Suppressor macrophage treated with lipopolysaccharide for 4 hours (primary cell): ENCODE measurements around the gene TLE3.
A peak's percentile ranks its signal among the peaks of the same experiment; 100 is the strongest.

ENCODE experiments used
- DNase-seq: peaks from one replicate; pipeline ENCODE4 v3.0.0-alpha.2; 2020

TLE3 gene

DNA sequence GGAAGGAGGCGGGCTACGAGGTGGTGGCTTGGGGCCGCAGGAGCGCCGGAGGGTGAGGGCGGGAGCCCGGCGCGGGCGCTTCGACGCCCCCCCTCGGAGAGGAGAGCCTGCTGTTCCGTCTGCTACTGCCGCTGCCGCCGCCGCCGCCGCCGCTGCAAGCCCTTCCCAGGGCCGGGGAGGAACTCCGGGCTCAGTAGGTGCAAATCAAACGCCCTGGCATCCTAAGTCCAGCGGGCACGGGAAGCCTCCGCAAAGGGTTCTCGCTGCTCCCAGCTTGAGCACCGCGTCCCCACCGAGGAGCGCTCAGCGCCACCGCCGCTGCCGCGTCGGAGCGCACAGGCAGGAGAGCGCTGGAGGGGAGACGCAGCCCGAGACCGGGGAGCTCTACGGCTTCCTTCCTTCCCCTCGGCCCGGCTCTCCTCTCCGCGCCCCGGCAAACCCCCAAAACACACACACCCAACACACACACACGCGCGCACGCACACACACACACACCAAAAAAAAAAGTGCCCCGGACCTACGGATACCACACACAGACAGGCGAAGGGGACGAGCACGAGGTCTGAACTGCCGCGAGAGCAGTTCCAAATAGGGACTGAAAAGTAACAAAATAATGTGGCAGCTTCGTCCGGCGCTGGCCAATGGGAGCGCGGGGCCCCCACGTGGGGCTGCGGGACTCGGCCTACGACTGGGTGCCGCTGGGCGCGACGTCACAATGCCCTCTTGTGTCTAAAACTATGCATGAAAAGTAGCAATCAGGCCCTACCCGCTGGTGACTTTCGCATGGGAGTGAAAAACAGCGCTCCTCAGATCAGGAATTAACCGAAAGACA, at the start of gene TLE3:
Gene TLE3, minus strand, starts transcription at position 597 of the 832 bp plus-strand sequence. CDS start 1,119 bp downstream, outside the sequence.
- peak; percentile 99 for DNase-seq

- peak; percentile 48 for DNase-seq
Observed at GRCh38 chr15:70147178-70147760, 49.6 kb upstream of the TLE3 start.

DNA sequence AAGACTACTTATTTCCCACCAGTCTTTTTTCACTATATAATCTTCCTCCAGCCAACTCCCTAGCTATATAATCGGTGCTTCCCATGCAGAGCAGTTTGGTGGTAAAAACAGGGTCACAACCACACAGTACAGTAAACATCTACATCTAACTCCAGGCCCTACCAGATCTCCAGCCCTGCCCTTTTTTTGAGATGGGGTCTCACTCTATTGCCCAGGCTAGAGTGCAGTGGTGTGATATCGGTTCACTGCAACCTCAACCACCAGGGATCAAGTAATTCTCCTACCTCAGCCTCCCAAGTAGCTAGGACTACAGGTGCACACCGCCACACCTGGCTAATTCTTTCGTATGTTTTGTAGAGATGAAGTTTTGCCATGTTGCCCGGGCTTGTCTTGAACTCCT, 49.1 kb upstream of the TLE3 start:
- no peak for DNase-seq

DNA sequence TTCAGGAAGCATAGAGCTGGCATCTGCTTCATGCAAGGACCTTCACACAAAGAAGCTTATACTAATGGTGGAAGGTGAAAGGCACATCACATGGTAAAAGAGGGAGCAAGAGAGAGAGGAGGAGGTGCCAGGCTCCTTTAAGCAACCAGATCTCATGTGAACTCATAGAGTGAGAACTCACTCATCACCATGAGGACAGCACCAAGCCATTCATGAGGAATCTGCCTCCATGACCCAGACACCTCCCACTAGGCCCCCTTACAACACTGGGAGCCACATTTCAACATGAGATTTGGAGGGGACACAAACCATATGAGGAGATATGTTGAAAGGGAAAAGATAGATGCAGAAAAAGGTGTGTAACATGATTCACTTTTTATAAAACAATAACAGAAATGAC, 48.4 kb upstream of the TLE3 start:
- DNase-seq: peak; percentile 32

DNA sequence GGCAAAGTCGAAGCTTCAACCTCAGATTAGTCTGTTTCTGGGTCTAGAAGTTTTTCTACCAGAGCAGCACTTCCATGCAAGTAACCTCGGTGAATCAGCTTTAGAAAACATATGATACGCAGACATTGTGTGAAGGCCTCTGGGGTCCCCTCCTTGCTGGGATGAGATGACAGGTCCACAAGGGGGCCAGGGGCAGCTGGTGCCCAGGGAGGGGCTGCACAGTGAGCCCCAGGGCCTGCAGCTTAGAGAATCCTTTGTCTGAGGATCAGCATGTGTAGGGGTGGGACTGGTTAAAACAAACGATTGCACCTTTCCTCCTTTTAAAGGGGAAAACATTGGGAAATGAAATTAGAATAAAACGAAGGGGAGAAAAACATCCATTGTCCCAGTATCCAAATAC, 47.5 kb upstream of the TLE3 start:
- DNase-seq: no peak

GRCh38 chr15:70142322-70143191, 44.8 kb upstream of the TLE3 start:
- peak; percentile 95 for DNase-seq

DNA sequence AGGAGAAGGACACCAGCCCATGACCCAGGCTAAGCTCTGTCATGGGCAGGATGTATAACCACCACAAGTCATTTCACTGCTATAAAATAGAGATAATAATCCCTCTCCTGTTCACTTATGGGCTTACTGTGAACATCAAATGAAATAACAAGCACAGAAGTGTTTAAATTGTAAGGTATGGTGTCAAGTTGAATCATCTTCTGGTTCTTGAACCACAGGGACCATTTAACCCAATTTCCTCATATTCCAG, 44.3 kb upstream of the TLE3 start:
- no peak for DNase-seq

DNA sequence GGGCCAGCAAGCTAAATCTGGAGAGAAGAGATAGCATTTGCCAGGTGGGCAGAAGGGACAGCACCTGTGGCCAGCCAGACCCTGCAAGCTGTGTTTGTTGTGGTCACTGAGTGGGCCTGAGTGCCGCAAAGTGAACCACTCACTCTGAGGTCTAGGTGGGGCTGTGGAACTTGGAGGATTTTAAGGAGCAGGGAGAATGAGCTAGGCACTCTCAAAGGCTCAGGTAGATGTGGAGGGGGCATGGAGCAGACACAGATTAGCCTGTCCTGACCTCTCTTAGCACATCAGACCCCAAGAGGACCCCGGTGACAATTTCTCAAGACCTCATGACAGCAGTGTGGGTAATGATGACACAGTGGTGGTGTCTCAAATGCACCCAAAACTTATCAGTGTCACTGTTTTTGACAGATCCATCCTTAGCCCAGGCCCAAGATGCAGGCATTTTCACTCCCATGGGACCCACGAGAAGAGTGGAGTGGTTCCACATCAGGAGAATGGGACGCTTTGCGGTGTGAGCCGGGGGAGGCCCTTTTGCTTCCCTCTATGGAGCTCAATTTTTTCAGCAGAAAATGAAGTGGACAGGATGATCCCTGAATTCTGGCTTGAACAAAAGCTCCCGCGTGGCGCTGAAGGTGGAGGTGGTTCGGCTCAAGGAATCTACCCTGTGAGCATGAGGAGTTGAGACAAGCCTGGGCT, 43.8 kb upstream of the TLE3 start:
- DNase-seq: peak; percentile 59

DNA sequence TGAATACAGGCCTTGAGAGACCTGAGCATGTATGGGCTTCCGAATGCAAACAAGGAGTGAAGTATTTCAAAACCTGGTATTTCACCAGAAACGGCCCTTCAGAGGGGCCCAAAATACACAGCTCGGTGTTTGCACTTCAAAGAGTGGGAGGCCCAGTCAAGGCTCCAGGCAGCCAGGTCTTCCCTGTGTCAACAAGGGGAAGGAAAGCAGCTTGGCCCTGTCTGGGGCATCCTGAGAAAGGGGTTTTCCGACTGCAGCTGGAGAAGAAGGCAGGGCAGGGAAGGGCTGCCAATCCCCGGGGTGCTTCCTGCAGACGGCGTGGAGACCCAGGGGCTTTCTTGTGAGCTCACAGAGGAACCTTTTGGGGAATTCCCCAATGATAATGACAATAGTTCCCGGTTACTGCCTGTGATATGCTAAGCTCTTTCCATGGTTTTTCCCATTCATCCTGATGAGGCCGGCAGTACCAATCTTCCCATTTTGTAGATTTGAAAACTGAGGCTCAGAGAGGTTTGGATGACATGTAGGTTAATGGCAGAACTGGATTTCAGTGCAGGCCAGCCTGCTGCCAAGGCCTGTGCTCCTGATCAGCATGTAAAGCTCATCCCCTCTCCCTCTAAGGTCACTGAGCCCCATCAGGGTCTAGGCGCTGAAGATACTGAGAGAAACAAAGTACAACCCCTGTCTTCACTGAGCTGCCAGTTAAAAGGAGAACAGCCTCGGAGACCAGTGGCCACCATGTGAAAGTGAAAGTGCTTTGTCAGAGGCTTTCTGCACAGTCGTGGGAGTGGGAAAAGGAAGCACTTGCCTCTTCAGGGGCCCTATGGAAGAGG, 43.0 kb upstream of the TLE3 start:
- DNase-seq: peak; percentile 94

DNA sequence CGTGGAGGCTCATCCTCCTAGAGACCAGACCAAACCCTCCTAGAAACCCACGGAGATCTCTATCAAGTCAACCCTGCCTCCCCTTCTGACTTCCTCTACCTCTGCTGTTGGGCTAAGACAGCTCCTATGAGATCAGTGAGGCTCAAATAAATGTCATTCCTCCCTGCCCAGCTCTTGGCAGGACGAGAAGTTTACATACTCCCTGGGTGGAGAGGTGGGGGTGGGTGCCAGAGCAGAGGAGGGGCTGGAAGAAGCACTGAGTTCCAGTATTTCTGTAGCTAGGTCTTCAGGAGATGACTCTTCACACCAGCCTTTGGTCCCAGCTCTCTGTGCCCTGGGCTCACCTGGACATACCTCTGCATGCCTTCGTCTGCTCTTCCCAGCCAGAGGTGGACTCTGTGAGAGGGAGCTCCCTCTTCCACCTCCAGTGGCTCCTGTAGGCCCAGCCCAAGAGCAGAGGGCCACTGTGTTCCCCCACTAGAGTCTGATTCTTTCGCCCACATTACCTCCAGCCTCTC, 42.4 kb upstream of the TLE3 start:
- DNase-seq: no peak

DNA sequence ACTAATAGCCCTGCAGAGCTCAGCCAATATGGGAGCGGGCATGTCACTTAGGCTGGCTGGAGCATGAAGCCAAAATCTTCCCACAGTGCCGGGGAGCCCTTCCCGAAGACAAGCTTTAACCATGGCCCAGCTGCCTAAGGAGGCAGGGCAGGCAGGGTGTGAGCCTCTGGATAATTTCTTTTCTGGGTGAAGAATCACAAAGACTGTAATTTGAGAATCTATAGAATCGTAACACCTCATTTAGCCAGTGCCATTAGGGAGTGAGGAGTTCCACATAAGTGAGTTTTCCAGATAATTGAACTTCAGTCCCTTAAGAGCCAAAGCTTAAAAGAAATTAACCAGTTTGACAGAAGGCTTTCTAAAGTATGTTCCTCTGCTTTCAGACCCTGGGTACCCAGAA, 40.2 kb upstream of the TLE3 start:
- no peak for DNase-seq

- DNase-seq: peak; percentile 37
Observed at GRCh38 chr15:70137021-70137420, 39.3 kb upstream of the TLE3 start.

DNA sequence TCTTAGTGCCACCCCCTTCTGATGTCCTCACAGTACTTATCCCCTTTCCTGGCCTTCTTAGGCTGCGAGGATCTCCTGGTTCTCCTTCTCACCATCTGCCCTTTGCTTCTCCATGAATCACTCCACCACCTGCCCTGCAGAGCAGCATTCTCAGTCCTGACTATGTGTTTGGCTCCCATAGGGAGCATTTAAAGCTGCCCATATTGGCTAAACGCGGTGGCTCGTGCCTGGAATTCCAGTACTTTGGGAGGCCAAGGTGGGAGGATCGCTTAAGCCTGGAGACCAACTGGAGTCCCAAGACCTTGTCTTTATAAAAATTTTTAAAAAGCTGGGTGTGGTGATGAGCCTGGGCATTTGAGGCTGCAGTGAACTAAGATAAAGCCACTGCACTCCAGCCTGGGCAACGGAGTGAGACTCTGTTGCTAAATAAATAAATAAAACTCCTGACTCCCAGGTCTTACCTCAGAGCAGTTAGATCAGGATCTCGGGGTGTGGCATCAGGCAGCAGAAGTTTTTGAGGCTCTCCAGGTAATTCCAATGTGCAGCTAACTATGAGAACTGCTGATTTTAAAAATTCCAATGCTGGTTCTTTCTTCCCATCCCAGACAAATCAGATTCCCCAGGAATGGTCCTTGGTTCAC, 36.2 kb upstream of the TLE3 start:
- DNase-seq: no peak

GRCh38 chr15:70133296-70133695, 35.6 kb upstream of the TLE3 start:
- DNase-seq: no peak

DNA sequence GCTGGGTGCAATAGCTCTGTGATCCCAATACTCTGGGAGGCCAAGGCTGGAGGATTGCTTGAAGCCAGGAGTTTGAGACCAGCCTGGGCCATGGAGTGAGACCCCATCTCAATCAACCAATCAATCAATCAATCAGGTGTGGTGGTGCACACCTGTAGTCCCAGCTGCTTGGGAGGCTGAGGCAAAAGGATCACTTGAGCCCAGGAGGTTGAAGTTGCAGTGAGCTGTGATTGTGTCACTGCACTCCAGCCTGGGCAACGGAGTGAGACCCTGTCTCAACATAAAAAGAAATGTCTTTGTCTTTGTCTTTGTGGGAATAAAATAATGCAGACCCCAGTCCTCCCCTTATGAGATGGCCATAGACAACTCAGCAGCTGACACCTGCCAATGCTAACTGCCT, 34.9 kb upstream of the TLE3 start:
- DNase-seq: no peak

GRCh38 chr15:70132139-70132538, 34.4 kb upstream of the TLE3 start:
- no peak for DNase-seq

- peak; percentile 32 for DNase-seq
Observed at GRCh38 chr15:70128414-70129140, 30.9 kb upstream of the TLE3 start.

- peak; percentile 55 for DNase-seq
Observed at GRCh38 chr15:70127770-70128413, 30.2 kb upstream of the TLE3 start.

DNA sequence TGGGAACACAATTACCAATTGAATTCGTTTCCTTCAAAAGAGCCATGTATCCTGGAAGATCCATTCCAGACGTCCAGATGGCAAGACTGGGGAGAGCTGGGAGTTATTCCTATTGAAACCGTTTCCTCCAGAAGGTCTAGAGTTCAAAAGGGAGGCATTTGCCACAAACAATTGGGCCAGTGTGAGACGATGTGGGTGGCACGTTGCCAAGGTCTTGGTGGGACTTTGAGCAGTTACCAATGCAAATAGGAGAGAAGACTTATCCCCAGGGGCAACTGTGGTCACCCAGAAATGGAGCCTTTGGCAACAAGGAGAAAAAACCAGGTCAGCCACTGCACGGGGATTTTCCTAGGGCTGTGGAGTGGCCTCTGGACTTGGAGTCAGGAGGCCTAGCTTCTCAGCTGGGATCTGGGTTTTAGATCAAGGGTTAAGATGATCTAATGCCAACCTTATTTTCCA, 29.6 kb upstream of the TLE3 start:
- DNase-seq: no peak

GRCh38 chr15:70126362-70126761, 28.6 kb upstream of the TLE3 start:
- no peak for DNase-seq
